Measurements from ENCODE around the gene RNASE12.

GRCh38 chr14:20580242-20580641 is 10.9 kb downstream of the RNASE12 start:
- no peak for TF ChIP-seq GATA2 (IDR thresholded peaks at IDR 0.05; ENCODE audit: low read depth, low read length)
- no peak for TF ChIP-seq GATA3 (IDR thresholded peaks at IDR 0.05; ENCODE audit: low read depth, low read length)
